Psoas muscle (tissue), 8 donors: Measurements from ENCODE around the gene OR5AK2. TPM values are rescaled to one million over a fixed set of nuclear protein-coding genes. Genes with fewer than 3 reads are reported as not detected.

ENCODE experiments used
- ATAC-seq, 4 donors: fragments of 200-7000 bp; cut with Tn5 transposase; one replicate each; pipeline ENCODE4 v1.9.1; 2020; ENCODE audit warnings: moderate library complexity in 3 of 4, mild to moderate bottlenecking in 2 of 4
- DNase-seq, 2 donors: peaks; one replicate each; pipeline ENCODE4 v3.0.0-alpha.2; 2020
- H3K27ac ChIP-seq: fragments of 200-600 bp; one replicate; pipeline ENCODE4 v1.8.0; 2022
- H3K27me3 ChIP-seq, 3 donors: fragments of 200-600 bp in 1 of 3; one replicate each; pipeline versions ENCODE4 v1.6.1 to v1.8.0; 2013 to 2022; ENCODE audit warnings: low read length in 2 of 3, mild to moderate bottlenecking in 2 of 3, moderate library complexity in 1 of 3; ENCODE audit not compliant: insufficient read depth in 3 of 3
- H3K36me3 ChIP-seq, 2 donors: fragments of 200-600 bp in 1 of 2; one replicate each; pipeline versions ENCODE4 v1.6.1 to v1.8.0; 2013 to 2022; ENCODE audit warnings: low read depth in 1 of 2, mild to moderate bottlenecking in 1 of 2, moderate library complexity in 1 of 2; ENCODE audit not compliant: insufficient read depth in 1 of 2
- H3K4me1 ChIP-seq: fragments of 200-600 bp; one replicate; pipeline ENCODE4 v1.8.0; 2022
- H3K4me3 ChIP-seq: fragments of 200-600 bp; one replicate; pipeline ENCODE4 v1.8.0; 2022; ENCODE audit warnings: mild to moderate bottlenecking
- H3K9me3 ChIP-seq: fragments of 200-600 bp; one replicate; pipeline ENCODE4 v1.8.0; 2022
- WGBS, 3 donors: extraction: QIAGEN DNeasy Blood & Tissue Kit; methylation state at CpG; one replicate each; pipeline versions ENCODE4 v1.1.6 to v1.1.7; 2013; 5-methylcytosine and 5-hydroxymethylcytosine counted together
- intact Hi-C, 2 donors: fragments of 100-400 bp; cut with DNase I; formaldehyde crosslinking; loops; one replicate each; pipeline versions ENCODE4 v1.11.0 to v1.14.2; 2022
- polyA plus RNA-seq, 3 donors: library from polyadenylated mRNA; stranded (reverse); fragments of 200-250 nt; gene quantifications; one replicate each; pipeline ENCODE4 v1.2.3, GENCODE V29; 2013
- total RNA-seq, 4 donors: library from RNA; stranded (reverse); fragmentation: NEBNext Ultra II Directional in 2 of 4; extraction: Animal tissue kit (Norgen Biotek cat#: 25700) in 2 of 4; gene quantifications; one replicate each; pipeline versions ENCODE4 v1.2.1 to v1.2.4, GENCODE V29; 2021 to 2023
- TF ChIP-seq, protein P1 (sequence below): fragments of 200-600 bp; IDR thresholded peaks from one replicate; pipeline ENCODE4 v1.8.0; 2022; ENCODE audit warnings: antibody characterized with exemption
- donor health status: healthy with polysubstance abuse.
- donor health status: DM: no; HTN: no; CAD: no; lungs with moderate emphysema.
- donor health status: Bipolar disorder and iron deficiency.
- donor health status: healthy.
- donor health status: DM: yes; HTN: yes; CAD: no.
- donor health status: DM: no; HTN: no; CAD: no.
- donor health status: DM: no; HTN: no; CAD: no.
- donor health status: DM: yes; HTN: yes; CAD: no.

The OR5AK2 gene
- total and polyA plus RNA-seq, 7 donors = not detected

DNA sequence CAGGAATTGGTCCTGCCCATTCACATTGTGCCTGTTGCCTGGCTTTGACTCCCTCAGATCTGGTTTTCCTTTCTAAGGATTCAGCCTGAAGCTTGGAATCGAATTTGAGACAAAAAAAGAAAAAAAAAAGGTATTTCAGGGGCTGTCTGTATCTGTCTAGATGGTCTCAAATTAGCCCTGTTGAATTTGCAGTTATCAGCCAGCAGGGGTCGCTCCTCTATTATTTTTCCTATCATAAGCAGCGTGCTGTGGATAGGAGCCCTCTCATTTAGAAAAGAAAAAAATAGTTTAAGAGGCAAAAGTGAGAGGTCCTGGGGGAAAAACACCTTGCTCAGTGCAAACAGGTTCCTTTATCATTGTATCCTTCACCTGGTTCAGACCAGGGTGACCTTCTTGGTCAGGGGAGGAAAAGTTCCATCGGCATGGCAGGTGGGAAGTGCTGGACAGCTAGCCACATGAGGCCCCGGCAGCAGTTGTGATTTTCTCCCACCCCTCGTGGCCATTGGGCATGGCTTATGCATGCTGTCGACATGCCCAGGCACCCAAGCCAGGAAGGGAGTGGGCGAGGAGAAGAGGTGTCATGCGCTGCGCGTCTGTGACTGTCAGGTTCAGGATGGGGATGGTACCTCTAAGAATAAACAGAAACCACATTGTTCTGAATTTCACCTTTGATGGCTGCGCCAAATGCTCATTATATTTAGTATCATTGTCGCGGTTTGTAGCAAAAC lies 13.1 kb downstream of the OR5AK2 start:
- intact Hi-C loops = no loop called here
- TF ChIP-seq, protein P1, sequence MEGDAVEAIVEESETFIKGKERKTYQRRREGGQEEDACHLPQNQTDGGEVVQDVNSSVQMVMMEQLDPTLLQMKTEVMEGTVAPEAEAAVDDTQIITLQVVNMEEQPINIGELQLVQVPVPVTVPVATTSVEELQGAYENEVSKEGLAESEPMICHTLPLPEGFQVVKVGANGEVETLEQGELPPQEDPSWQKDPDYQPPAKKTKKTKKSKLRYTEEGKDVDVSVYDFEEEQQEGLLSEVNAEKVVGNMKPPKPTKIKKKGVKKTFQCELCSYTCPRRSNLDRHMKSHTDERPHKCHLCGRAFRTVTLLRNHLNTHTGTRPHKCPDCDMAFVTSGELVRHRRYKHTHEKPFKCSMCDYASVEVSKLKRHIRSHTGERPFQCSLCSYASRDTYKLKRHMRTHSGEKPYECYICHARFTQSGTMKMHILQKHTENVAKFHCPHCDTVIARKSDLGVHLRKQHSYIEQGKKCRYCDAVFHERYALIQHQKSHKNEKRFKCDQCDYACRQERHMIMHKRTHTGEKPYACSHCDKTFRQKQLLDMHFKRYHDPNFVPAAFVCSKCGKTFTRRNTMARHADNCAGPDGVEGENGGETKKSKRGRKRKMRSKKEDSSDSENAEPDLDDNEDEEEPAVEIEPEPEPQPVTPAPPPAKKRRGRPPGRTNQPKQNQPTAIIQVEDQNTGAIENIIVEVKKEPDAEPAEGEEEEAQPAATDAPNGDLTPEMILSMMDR = no peak

DNA sequence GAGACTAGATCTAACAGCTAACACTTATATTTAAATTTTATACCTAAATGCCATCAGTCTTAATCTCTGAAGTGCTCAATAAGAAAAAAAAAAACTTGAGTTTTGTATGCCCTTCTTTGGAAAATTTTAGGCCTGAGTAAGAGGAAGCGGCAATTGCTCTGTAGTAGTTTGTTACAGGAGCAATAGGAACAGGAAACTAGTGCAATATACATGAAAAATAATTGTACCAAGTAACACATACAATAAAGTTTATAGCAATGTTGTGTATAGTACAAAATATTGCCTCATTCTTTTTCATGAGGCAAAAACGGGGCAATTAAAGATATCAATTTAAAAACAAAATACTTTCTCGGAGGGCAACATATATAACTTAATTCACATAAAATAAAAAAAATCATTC lies 19.7 kb downstream of the OR5AK2 start:
- Histone ChIP-seq H3K9me3 (no peaks in the 10 kb centered on the region), H3K27ac (no peak overlapping the region), H3K4me1 (no peaks in the 10 kb centered on the region), H3K27me3 (no peaks in the 10 kb centered on the region), H3K4me3 (no peak overlapping the region), H3K36me3 (no peaks in the 10 kb centered on the region)
- 80 to 84% (median 81%) methylated on average over 3 of the region's 3 CpGs for WGBS, 3 donors
- TF ChIP-seq, protein P1 = no peak
- intact Hi-C loops = no loop called here
- DNase-seq (no peak), ATAC-seq (no peak)

More for the DNA sequence above, 13.1 kb downstream of the OR5AK2 start:
- DNase-seq (no peak), ATAC-seq (no peak)
- 80 to 81% (median 81%) methylated on average over 14 of the region's 14 CpGs for WGBS, 3 donors
- no peaks in the 10 kb centered on the region for H3K27me3 ChIP-seq
- H3K4me1 ChIP-seq = no peaks in the 10 kb centered on the region
- H3K36me3 ChIP-seq = no peaks in the 10 kb centered on the region
- H3K9me3 ChIP-seq = peaks cover 5% of the 10 kb centered on the region
- H3K27ac ChIP-seq = no peak overlapping the region
- no peak overlapping the region for H3K4me3 ChIP-seq

DNA sequence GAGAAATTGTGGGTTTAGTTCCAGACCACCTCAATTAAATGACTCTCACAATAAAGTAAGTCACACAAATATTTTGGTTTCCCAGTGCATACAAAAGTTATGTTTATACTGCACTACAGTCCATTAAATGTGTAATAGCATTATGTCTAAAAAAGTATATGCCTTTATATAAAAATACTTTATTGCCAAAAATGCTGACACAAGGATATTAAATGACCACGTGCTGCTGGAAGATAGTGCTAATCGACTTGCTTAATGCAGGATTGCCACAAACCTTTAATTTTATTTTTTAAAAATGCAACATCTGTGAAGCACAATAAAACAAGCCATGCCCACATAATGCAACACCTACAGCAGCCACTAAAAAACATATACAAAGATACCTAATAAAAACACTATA lies 27.0 kb downstream of the OR5AK2 start:
- TF ChIP-seq, protein P1 = no peak
- Histone ChIP-seq H3K9me3 (no peaks in the 10 kb centered on the region), H3K4me1 (no peaks in the 10 kb centered on the region), H3K36me3 (no peaks in the 10 kb centered on the region), H3K27me3 (no peaks in the 10 kb centered on the region), H3K27ac (no peak overlapping the region), H3K4me3 (no peak overlapping the region)
- WGBS, 3 donors = 64 to 69% (median 65%) methylated on average over 2 of the region's 2 CpGs
- DNase-seq (no peak), ATAC-seq (no peak)
- intact Hi-C loops = no loop called here

DNA sequence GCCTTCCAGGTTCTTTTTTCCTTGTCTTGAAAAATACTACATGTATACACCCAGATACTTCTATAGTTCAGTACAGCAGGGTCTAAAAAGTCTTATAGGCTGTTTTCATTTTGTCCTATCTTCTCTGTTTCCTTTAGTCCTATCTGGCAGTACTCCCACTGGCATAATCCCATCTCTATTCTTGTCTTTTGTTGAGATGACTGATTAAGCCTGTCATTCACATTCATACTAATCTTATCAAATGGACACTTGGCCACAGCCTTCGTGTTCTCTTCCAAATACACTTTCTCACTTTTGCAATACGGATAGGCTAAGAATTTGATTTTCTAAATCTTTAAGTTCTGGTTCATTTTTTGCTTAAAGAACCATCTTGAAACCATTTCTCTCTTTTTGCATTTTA lies 42.8 kb downstream of the OR5AK2 start:
- H3K9me3 ChIP-seq = no peaks in the 10 kb centered on the region
- intact Hi-C loops = no loop called here
- no peaks in the 10 kb centered on the region for H3K27me3 ChIP-seq
- H3K4me1 ChIP-seq = no peaks in the 10 kb centered on the region
- ATAC-seq (no peak), DNase-seq (no peak)
- 72 to 81% (median 73%) methylated on average over 2 of the region's 2 CpGs for WGBS, 3 donors
- H3K4me3 ChIP-seq = no peak overlapping the region
- TF ChIP-seq, protein P1 = no peak
- H3K27ac ChIP-seq = no peak overlapping the region
- no peaks in the 10 kb centered on the region for H3K36me3 ChIP-seq

Other genes starting within 250 kb of the OR5AK2 start
- gene OR9G4, start 240.2 kb upstream of the OR5AK2 start, total RNA-seq = not detected
- not detected for gene OR9G4, start 240.2 kb upstream of the OR5AK2 start, polyA plus RNA-seq
- under 1 TPM; 0.04 to 0.27 (median 0.08) TPM for gene LRRC55, start 193.0 kb downstream of the OR5AK2 start, total RNA-seq
- under 1 TPM; 0.05 to 0.11 (median 0.07) TPM for gene LRRC55, start 193.0 kb downstream of the OR5AK2 start, polyA plus RNA-seq
- gene APLNR, start 248.3 kb downstream of the OR5AK2 start, total RNA-seq = 10 to 100 TPM in 1 of 4 donors, 1 to 10 TPM in 3; 3.5 to 17.0 (median 4.4) TPM
- gene APLNR, start 248.3 kb downstream of the OR5AK2 start, polyA plus RNA-seq = 1 to 10 TPM in 2 of 3 donors, under 1 TPM in 1; 0.75 to 3.3 (median 2.6) TPM